Activated T-helper 17 cell treated with anti-CD3 and anti-CD28 coated beads, Interleukin-2, amount 50 U/mL, for 72 hours (primary cell): ENCODE results near the gene MAP2K2. TPM values are rescaled to one million over a fixed set of nuclear protein-coding genes. Genes with fewer than 3 reads are reported as not detected.

ENCODE experiments used
- ATAC-seq: fragments of 150-1000 bp; cut with Tn5 transposase; replicated peaks from 2 replicates; pipeline ENCODE4 v1.10.0; 2021; ENCODE audit warnings: mild to moderate bottlenecking, moderate library complexity
- H3K27ac Mint-ChIP-seq: one replicate; pipeline ENCODE4 v1.8.0; 2022; ENCODE audit warnings: mixed read lengths
- H3K27me3 Mint-ChIP-seq: one replicate; pipeline ENCODE4 v1.8.0; 2022; ENCODE audit warnings: mixed read lengths
- H3K36me3 Mint-ChIP-seq: one replicate; pipeline ENCODE4 v1.8.0; 2022; ENCODE audit warnings: low read depth, mild to moderate bottlenecking, mixed read lengths
- H3K4me1 Mint-ChIP-seq: one replicate; pipeline ENCODE4 v1.8.0; 2022; ENCODE audit warnings: mixed read lengths
- H3K4me3 Mint-ChIP-seq: one replicate; pipeline ENCODE4 v1.8.0; 2022; ENCODE audit warnings: mild to moderate bottlenecking, mixed read lengths
- H3K9me3 Mint-ChIP-seq: one replicate; pipeline ENCODE4 v1.8.0; 2022; ENCODE audit warnings: mixed read lengths
- total RNA-seq, 2 donors: library from RNA; stranded (reverse); gene quantifications; one replicate each; pipeline ENCODE4 v1.2.3, GENCODE V29; 2022

MAP2K2 gene
- total RNA-seq, 2 donors from 2014 or later: 143 to 155 TPM

- peak overlapping the region; percentile 57 for H3K4me3 Mint-ChIP-seq
- no peaks in the 10 kb centered on the region for H3K27me3 Mint-ChIP-seq
- peaks cover 4% of the 10 kb centered on the region for H3K4me1 Mint-ChIP-seq
- H3K9me3 Mint-ChIP-seq: no peaks in the 10 kb centered on the region
- ATAC-seq: no peak
- H3K27ac Mint-ChIP-seq: peak overlapping the region; percentile 68
- H3K36me3 Mint-ChIP-seq: peaks cover 21% of the 10 kb centered on the region
Observed at GRCh38 chr19:4066176-4066606, 57.7 kb downstream of the MAP2K2 start.

GRCh38 chr19:4065430-4066175, 58.3 kb downstream of the MAP2K2 start:
- peaks cover 4% of the 10 kb centered on the region for H3K4me1 Mint-ChIP-seq
- peak overlapping the region; percentile 57 for H3K4me3 Mint-ChIP-seq
- peak; percentile 83 for ATAC-seq
- peaks cover 21% of the 10 kb centered on the region for H3K36me3 Mint-ChIP-seq
- no peak overlapping the region for H3K27ac Mint-ChIP-seq
- no peaks in the 10 kb centered on the region for H3K27me3 Mint-ChIP-seq
- no peaks in the 10 kb centered on the region for H3K9me3 Mint-ChIP-seq

- ATAC-seq: no peak
- H3K27ac Mint-ChIP-seq: peak overlapping the region; percentile 80
- peaks cover 21% of the 10 kb centered on the region for H3K36me3 Mint-ChIP-seq
- peak overlapping the region; percentile 82 for H3K4me3 Mint-ChIP-seq
- peaks cover 4% of the 10 kb centered on the region for H3K4me1 Mint-ChIP-seq
- no peaks in the 10 kb centered on the region for H3K27me3 Mint-ChIP-seq
- no peaks in the 10 kb centered on the region for H3K9me3 Mint-ChIP-seq
Observed at GRCh38 chr19:4064496-4065260, 59.2 kb downstream of the MAP2K2 start.

GRCh38 chr19:4064149-4064495, 59.8 kb downstream of the MAP2K2 start:
- Mint-ChIP-seq H3K4me3 (peak overlapping the region; percentile 82), H3K4me1 (peaks cover 4% of the 10 kb centered on the region), H3K27ac (peak overlapping the region; percentile 80), H3K27me3 (no peaks in the 10 kb centered on the region), H3K36me3 (peaks cover 21% of the 10 kb centered on the region), H3K9me3 (no peaks in the 10 kb centered on the region)
- no peak for ATAC-seq

- peak overlapping the region; percentile 82 for H3K4me3 Mint-ChIP-seq
- H3K9me3 Mint-ChIP-seq: no peaks in the 10 kb centered on the region
Observed at GRCh38 chr19:4063369-4064148, 60.4 kb downstream of the MAP2K2 start.

GRCh38 chr19:4062419-4063368, 61.2 kb downstream of the MAP2K2 start:
- Mint-ChIP-seq H3K4me1 (peaks cover 4% of the 10 kb centered on the region), H3K27me3 (no peaks in the 10 kb centered on the region), H3K36me3 (peaks cover 25% of the 10 kb centered on the region), H3K9me3 (no peaks in the 10 kb centered on the region), H3K27ac (peak overlapping the region; percentile 58), H3K4me3 (peak overlapping the region; percentile 82)
- ATAC-seq: no peak

More at GRCh38 chr19:4063369-4064148, 60.4 kb downstream of the MAP2K2 start:
- Mint-ChIP-seq H3K4me1 (peaks cover 4% of the 10 kb centered on the region), H3K27me3 (no peaks in the 10 kb centered on the region), H3K27ac (peak overlapping the region; percentile 80), H3K36me3 (peaks cover 21% of the 10 kb centered on the region)
- ATAC-seq: no peak

GRCh38 chr19:4061683-4062418, 62.1 kb downstream of the MAP2K2 start:
- H3K4me1 Mint-ChIP-seq: peaks cover 4% of the 10 kb centered on the region
- no peaks in the 10 kb centered on the region for H3K9me3 Mint-ChIP-seq
- H3K36me3 Mint-ChIP-seq: peaks cover 34% of the 10 kb centered on the region
- H3K27me3 Mint-ChIP-seq: no peaks in the 10 kb centered on the region
- ATAC-seq: no peak
- H3K4me3 Mint-ChIP-seq: peak overlapping the region; percentile 82
- H3K27ac Mint-ChIP-seq: peak overlapping the region; percentile 58

GRCh38 chr19:4061178-4061682, 62.7 kb downstream of the MAP2K2 start:
- no peaks in the 10 kb centered on the region for H3K9me3 Mint-ChIP-seq
- peaks cover 4% of the 10 kb centered on the region for H3K4me1 Mint-ChIP-seq
- peaks cover 40% of the 10 kb centered on the region for H3K36me3 Mint-ChIP-seq
- no peaks in the 10 kb centered on the region for H3K27me3 Mint-ChIP-seq
- no peak for ATAC-seq
- H3K27ac Mint-ChIP-seq: no peak overlapping the region
- peak overlapping the region; percentile 83 for H3K4me3 Mint-ChIP-seq

- H3K27ac Mint-ChIP-seq: peak overlapping the region; percentile 90
- H3K9me3 Mint-ChIP-seq: no peaks in the 10 kb centered on the region
- ATAC-seq: no peak
Observed at GRCh38 chr19:4060621-4061177, 63.2 kb downstream of the MAP2K2 start.

GRCh38 chr19:4059891-4060620, 63.9 kb downstream of the MAP2K2 start:
- Mint-ChIP-seq H3K4me3 (peak overlapping the region; percentile 83), H3K36me3 (peaks cover 52% of the 10 kb centered on the region), H3K4me1 (peaks cover 4% of the 10 kb centered on the region), H3K27ac (peak overlapping the region; percentile 90), H3K27me3 (no peaks in the 10 kb centered on the region), H3K9me3 (no peaks in the 10 kb centered on the region)
- peak; percentile 61 for ATAC-seq

More at GRCh38 chr19:4060621-4061177, 63.2 kb downstream of the MAP2K2 start:
- Mint-ChIP-seq H3K27me3 (no peaks in the 10 kb centered on the region), H3K4me1 (peaks cover 4% of the 10 kb centered on the region), H3K4me3 (peak overlapping the region; percentile 83), H3K36me3 (peaks cover 45% of the 10 kb centered on the region)

GRCh38 chr19:4059453-4059871, 64.5 kb downstream of the MAP2K2 start:
- peaks cover 55% of the 10 kb centered on the region for H3K36me3 Mint-ChIP-seq
- no peaks in the 10 kb centered on the region for H3K9me3 Mint-ChIP-seq
- no peaks in the 10 kb centered on the region for H3K27me3 Mint-ChIP-seq
- peaks cover 4% of the 10 kb centered on the region for H3K4me1 Mint-ChIP-seq
- H3K4me3 Mint-ChIP-seq: peak overlapping the region; percentile 83
- ATAC-seq: no peak
- H3K27ac Mint-ChIP-seq: peak overlapping the region; percentile 43
